H1 (cell line): ENCODE results near the gene ACSL6. TPM values are rescaled to one million over a fixed set of nuclear protein-coding genes. Genes with fewer than 3 reads are reported as not detected.

ENCODE experiments used
- ATF2 ChIP-seq: IDR thresholded peaks from 2 replicates; pipeline ENCODE4 v1.6.1; 2012; ENCODE audit warnings: low read length, inconsistent platforms
- CHD1 ChIP-seq: IDR thresholded peaks from 2 replicates; pipeline ENCODE4 v1.6.1; 2012; ENCODE audit warnings: low read depth, low read length, improper control_type of control experiment
- EZH2 ChIP-seq: fragments of 200-600 bp; sonication (generic); IDR thresholded peaks from 2 replicates; pipeline ENCODE4 v1.7.1; 2012; ENCODE audit warnings: low read depth, mild to moderate bottlenecking, moderate library complexity, low read length, inconsistent platforms; ENCODE audit not compliant: severe bottlenecking
- KDM4A ChIP-seq: IDR thresholded peaks from one replicate; pipeline ENCODE4 v1.7.1; 2012; ENCODE audit warnings: low read depth, mild to moderate bottlenecking, moderate library complexity, low read length, inconsistent platforms; ENCODE audit not compliant: severe bottlenecking
- NRF1 ChIP-seq: IDR thresholded peaks from 2 replicates; pipeline ENCODE4 v1.6.1; 2011; ENCODE audit warnings: mild to moderate bottlenecking, low read depth, low read length, improper control_type of control experiment
- polyA plus RNA-seq, 7 experiments: library from polyadenylated mRNA; depleted of rRNA in 3 of 7; stranded (reverse) in 5 of 7; unstranded in 2 of 7; fragments of >200 nt in 5 of 7; fragments of 200-250 nt in 2 of 7; gene quantifications; 1 replicate in 5 of 7; 2 replicates in 1 of 7; 4 replicates in 1 of 7; pipeline versions ENCODE4 v1.2.1 to v1.2.3, GENCODE V29; 2011 to 2013; ENCODE audit warnings: missing spikeins in 2 of 7, mixed read lengths in 2 of 7
- total RNA-seq: library from RNA; stranded (reverse); fragmentation: NEBNext Ultra II Directional; extraction: Animal tissue kit (Norgen Biotek cat#: 25700); gene quantifications from 2 replicates; pipeline ENCODE4 v1.2.1, GENCODE V29; 2021

ACSL6 gene
- total and polyA plus RNA-seq, 2 of the 8 experiments (the other 6 are each of a cell fraction or from before 2014, with no cell fraction given), result 2.3 to 2.4 TPM

- TF ChIP-seq CHD1, result no peak
- no peak for TF ChIP-seq NRF1
- no peak for TF ChIP-seq EZH2
- TF ChIP-seq ATF2, result no peak
- TF ChIP-seq KDM4A, result no peak
- TF ChIP-seq, all 59 proteins: peak for 0
Observed at GRCh38 chr5:131998431-131999040, 12.9 kb downstream of the ACSL6 start (continued).
